ENCODE measurements around the gene NUCB1.
"Not testable (repeated sequence)": the region's sequence is repeated elsewhere in the genome, so short reads cannot be mapped to it uniquely, and the experiment has no call there.

Gene NUCB1

GRCh38 chr19:48874303-48875135, 25.6 kb upstream of the NUCB1 start:
- peak; percentile 90 for DNase-seq (ENCODE audit: low spot score)
- no peak for FAIRE-seq

GRCh38 chr19:48876043-48876981, 23.8 kb upstream of the NUCB1 start:
- peak; percentile 23 for DNase-seq (ENCODE audit: low spot score)
- FAIRE-seq = not testable (repeated sequence)

GRCh38 chr19:48877855-48878195, 22.3 kb upstream of the NUCB1 start:
- DNase-seq (ENCODE audit: low spot score) (no peak), FAIRE-seq (no peak)

- DNase-seq (ENCODE audit: low spot score) (no peak), FAIRE-seq (no peak)
These were observed 21.7 kb upstream of the NUCB1 start for GRCh38 chr19:48878196-48879024.

- FAIRE-seq = no peak
- DNase-seq (ENCODE audit: low spot score) = no peak
These were observed 21.0 kb upstream of the NUCB1 start for GRCh38 chr19:48879025-48879637.

GRCh38 chr19:48879696-48880095, 20.4 kb upstream of the NUCB1 start:
- DNase-seq (ENCODE audit: low spot score); FAIRE-seq: not testable (repeated sequence)

GRCh38 chr19:48881741-48882657, 18.1 kb upstream of the NUCB1 start:
- DNase-seq (ENCODE audit: low spot score) (no peak), FAIRE-seq (no peak)

- no peak for DNase-seq (ENCODE audit: low spot score)
- FAIRE-seq = no peak
These were observed 16.4 kb upstream of the NUCB1 start for GRCh38 chr19:48883726-48884125.

GRCh38 chr19:48887861-48888612, 12.1 kb upstream of the NUCB1 start:
- FAIRE-seq (no peak), DNase-seq (ENCODE audit: low spot score) (no peak)

GRCh38 chr19:48889496-48889895, 10.6 kb upstream of the NUCB1 start:
- FAIRE-seq = not testable (repeated sequence)

GRCh38 chr19:48890551-48890950, 9.6 kb upstream of the NUCB1 start:
- no peak for DNase-seq (ENCODE audit: low spot score)
- FAIRE-seq = no peak

More at GRCh38 chr19:48889496-48889895, 10.6 kb upstream of the NUCB1 start:
- DNase-seq (ENCODE audit: low spot score) = not testable (repeated sequence)

- DNase-seq (ENCODE audit: low spot score) (no peak), FAIRE-seq (no peak)
These were observed 4.9 kb upstream of the NUCB1 start for GRCh38 chr19:48895226-48895625.

GRCh38 chr19:48896191-48896720, 3.9 kb upstream of the NUCB1 start:
- DNase-seq (ENCODE audit: low spot score) (no peak), FAIRE-seq (no peak)

GRCh38 chr19:48897181-48897580, 2.9 kb upstream of the NUCB1 start:
- no peak for DNase-seq (ENCODE audit: low spot score)
- no peak for FAIRE-seq

- FAIRE-seq; DNase-seq (ENCODE audit: low spot score): not testable (repeated sequence)
These were observed 744 bp upstream of the NUCB1 start for GRCh38 chr19:48899386-48899749.

- DNase-seq (ENCODE audit: low spot score) = peak; percentile 5
- FAIRE-seq = no peak
These were observed 630 bp downstream of the NUCB1 start for GRCh38 chr19:48900477-48901406.

- not testable (repeated sequence) for DNase-seq (ENCODE audit: low spot score); FAIRE-seq
These were observed 2.2 kb downstream of the NUCB1 start for GRCh38 chr19:48902291-48902690.

GRCh38 chr19:48903788-48904187, 3.7 kb downstream of the NUCB1 start:
- not testable (repeated sequence) for FAIRE-seq

More at GRCh38 chr19:48903788-48904187, 3.7 kb downstream of the NUCB1 start:
- not testable (repeated sequence) for DNase-seq (ENCODE audit: low spot score)
